Endometrium (tissue), 2 donors: ENCODE measurements around the gene AKT3.

Experiments
- FAIRE-seq: peaks from 2 replicates; lab custom pipeline; 2012; peaks lifted over from hg19 to GRCh38; lab: Jason Lieb, UNC
- donor health status: control.
- donor health status: control.

Gene AKT3

GRCh38 chr1:243731301-243731891 lies 118.6 kb downstream of the AKT3 start:
- no peak for FAIRE-seq

- FAIRE-seq, result no peak
These were observed 119.4 kb downstream of the AKT3 start for GRCh38 chr1:243730487-243731150.

- FAIRE-seq, result no peak
These were observed 120.1 kb downstream of the AKT3 start for GRCh38 chr1:243729956-243730355.

GRCh38 chr1:243727503-243728203 lies 122.4 kb downstream of the AKT3 start:
- no peak for FAIRE-seq

- FAIRE-seq, result no peak
These were observed 123.1 kb downstream of the AKT3 start for GRCh38 chr1:243726806-243727502.

- FAIRE-seq, result no peak
These were observed 124.2 kb downstream of the AKT3 start for GRCh38 chr1:243725846-243726245.

- no peak for FAIRE-seq
These were observed 125.0 kb downstream of the AKT3 start for GRCh38 chr1:243725075-243725474.

- FAIRE-seq, result no peak
These were observed 126.5 kb downstream of the AKT3 start for GRCh38 chr1:243723458-243724043.

- no peak for FAIRE-seq
These were observed 127.0 kb downstream of the AKT3 start for GRCh38 chr1:243723050-243723449.

- no peak for FAIRE-seq
These were observed 130.6 kb downstream of the AKT3 start for GRCh38 chr1:243719476-243719875.

- no peak for FAIRE-seq
These were observed 131.2 kb downstream of the AKT3 start for GRCh38 chr1:243718893-243719292.

GRCh38 chr1:243718022-243718421 lies 132.0 kb downstream of the AKT3 start:
- no peak for FAIRE-seq

GRCh38 chr1:243716906-243717305 lies 133.1 kb downstream of the AKT3 start:
- FAIRE-seq, result no peak

- FAIRE-seq, result no peak
These were observed 134.8 kb downstream of the AKT3 start for GRCh38 chr1:243715285-243715684.

GRCh38 chr1:243713470-243714186 lies 136.4 kb downstream of the AKT3 start:
- FAIRE-seq, result peak; percentile 31

GRCh38 chr1:243712941-243713340 lies 137.1 kb downstream of the AKT3 start:
- no peak for FAIRE-seq

- FAIRE-seq, result no peak
These were observed 137.8 kb downstream of the AKT3 start for GRCh38 chr1:243712242-243712641.

- no peak for FAIRE-seq
These were observed 139.6 kb downstream of the AKT3 start for GRCh38 chr1:243710467-243710866.

GRCh38 chr1:243708210-243708609 lies 141.8 kb downstream of the AKT3 start:
- FAIRE-seq, result peak; percentile 29

- FAIRE-seq, result no peak
These were observed 143.5 kb downstream of the AKT3 start for GRCh38 chr1:243706563-243706962.

GRCh38 chr1:243705585-243705984 lies 144.5 kb downstream of the AKT3 start:
- FAIRE-seq, result no peak

GRCh38 chr1:243701872-243702271 lies 148.2 kb downstream of the AKT3 start:
- FAIRE-seq, result no peak
